HG03571 (cell line): ENCODE measurements around the gene DOCK10.

Experiments used
- ATAC-seq: cut with Tn5 transposase; IDR thresholded peaks from one replicate; pipeline ENCODE4 v1.9.1; 2021; ENCODE audit not compliant: unreplicated experiment

The DOCK10 gene

DNA sequence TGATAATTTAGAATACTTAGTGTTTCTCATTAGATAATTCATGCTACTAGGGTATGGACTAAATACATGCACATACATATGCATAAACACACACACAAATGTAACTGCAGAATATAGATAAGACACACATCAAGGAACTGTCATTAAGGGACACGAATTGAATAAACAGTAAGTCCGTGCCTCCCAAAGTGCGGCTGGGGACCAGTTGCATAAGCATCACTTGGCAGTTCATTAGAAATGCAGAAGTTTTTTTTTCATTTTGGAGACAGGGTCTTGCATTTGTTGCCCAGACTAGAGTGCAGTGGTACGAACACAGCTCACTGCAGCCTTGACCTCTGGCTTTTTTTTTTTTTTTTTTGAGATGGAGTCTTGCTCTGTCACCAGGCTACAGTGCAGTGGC, 196.1 kb downstream of the DOCK10 start:
- no peak for ATAC-seq

DNA sequence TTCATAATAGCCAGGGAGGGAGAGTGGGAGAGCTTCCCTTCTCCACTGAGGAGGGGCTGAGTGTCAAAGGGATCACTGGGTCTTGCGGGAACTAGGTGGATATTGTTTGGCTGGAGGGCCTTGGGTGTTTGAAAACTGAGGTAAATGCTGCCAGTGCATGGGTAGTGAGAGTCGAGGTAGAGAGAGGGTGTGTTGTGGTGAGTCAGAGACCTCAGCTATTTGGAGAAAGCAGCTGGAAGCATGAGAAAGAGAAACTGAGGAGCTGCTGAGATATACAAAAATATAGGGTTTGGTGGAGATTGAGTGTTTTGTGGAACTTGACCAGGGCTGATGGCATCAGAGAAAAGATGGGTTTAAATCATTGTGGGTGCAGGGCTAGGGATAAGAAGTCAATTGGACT, 199.1 kb downstream of the DOCK10 start:
- ATAC-seq: no peak

DNA sequence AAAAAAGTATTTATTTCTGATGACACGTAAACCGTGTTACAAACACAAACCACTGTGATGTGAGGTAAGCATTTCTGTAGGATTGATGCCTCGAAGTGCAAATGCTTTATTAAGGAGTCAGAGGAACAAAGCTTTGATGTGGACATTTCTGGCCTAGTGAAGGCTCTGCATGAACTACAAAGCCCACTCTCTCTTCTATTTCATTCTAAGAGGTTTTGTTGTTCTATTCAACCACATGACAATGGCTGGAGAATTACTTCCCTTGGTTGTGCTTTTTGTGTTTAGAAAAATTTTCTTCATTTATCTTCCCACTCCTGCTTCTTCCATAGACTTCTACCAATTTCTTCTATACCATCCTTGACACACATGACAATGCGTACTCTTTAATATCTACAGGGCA, 200.4 kb downstream of the DOCK10 start:
- ATAC-seq: no peak

DNA sequence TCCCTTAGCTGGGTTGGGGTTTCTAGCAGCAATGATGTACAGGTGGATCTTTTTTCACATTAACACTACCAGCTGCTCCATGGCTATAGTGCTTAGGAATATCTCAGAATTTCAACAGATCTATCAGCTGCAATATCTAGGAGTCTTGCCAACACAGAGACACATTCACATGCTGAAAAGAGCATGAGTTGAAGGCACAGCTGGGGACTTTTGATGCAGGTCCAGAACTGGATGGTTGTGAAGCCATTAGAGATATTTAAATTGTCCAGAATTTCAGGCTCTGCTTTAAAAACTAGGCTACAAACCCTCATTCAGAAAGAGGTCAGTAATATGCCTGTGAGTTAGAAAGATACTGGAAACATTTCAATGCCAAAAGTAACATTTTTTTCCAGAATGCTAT, 203.9 kb downstream of the DOCK10 start:
- no peak for ATAC-seq

DNA sequence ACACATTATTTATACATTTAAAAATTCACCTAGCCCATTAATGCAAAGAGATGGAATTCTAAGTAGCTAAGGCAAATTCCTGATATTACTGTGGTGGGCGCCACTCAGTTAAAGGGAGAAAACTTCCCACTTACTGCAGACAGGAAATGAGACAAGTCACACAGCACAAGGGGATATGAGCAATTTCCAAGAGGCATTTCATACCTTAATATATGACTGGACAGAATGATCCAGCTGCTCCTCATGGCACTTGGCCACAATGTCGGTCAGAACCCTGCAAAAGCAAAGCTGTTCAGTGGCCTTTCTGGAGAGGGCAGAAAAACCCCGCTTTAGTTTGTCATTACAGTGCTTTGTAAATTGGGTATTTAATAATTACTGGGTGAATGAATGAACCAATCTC, 204.7 kb downstream of the DOCK10 start:
- ATAC-seq: no peak

DNA sequence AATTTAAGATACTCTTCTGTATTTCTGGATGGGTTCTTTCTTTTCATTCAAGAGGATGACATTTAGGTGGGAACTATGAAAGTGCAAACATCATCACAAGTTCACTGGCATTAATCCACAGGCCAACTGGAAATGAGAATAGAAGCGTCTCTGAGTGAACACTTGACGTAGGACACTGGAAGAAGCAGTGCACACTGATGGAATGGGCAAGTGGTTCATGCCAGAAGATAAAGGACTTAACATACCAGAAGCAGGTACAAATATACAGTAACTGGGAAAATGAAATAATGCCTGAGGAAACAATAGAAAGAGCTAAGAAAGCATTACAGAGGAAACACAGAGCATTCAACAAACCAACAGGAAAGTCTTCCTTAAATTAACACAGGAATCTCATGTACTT, 205.2 kb downstream of the DOCK10 start:
- no peak for ATAC-seq

- no peak for ATAC-seq
Measured at GRCh38 chr2:224836263-224836662, 206.0 kb downstream of the DOCK10 start.

DNA sequence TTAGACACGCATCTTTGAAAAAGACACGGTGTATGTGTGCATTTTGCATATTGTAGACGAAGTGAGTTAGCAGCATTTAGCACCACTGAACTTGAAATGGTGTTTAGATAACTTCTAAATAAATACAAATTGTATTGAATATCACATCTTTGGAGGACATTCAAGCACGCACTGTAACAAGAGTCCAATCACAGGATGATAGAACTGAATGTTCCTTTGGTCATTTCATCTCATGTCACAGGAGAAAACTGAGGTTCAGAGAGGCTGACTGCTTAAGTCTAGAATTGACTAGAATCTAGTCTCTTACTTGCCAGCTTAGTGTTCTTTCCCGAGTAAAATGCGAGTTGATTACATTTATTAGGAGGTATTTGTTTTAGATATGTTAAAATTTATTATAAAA, 206.9 kb downstream of the DOCK10 start:
- no peak for ATAC-seq

DNA sequence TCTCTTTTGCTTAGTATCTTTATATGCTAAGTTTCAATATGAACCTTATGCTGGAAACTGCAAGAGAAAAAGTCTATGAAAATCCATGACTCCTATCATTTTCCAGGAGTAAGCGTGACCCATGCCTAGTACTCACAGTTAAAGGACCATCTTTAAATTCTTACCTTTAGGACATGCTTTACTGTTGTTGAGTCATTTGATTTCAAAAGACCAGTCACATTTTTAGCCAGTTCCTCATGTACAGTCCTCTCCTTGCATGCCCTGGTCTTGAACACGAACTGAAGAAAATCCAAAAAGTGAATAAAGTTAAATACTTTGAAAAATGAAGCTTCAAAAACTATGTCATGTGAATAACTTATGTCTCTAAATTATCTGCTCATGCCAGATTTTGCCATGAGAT, 208.3 kb downstream of the DOCK10 start:
- no peak for ATAC-seq

DNA sequence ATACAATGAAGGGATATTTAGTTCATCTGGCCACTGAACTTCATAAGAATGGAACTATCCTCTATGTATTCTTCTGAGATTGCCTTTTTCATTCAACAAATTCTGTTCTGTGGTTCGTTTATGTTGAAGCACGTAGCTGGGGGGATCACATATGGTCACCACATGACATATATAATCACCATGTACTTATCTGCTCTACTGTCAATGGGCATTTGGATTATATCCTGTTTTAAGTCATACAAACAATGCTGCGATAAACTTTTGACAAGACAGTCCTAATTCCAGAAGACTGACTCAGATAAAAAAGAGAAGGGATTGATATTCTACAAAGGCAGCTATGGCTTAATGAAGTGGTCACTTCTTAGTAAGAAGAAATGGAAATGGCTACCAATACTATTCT, 210.1 kb downstream of the DOCK10 start:
- no peak for ATAC-seq

DNA sequence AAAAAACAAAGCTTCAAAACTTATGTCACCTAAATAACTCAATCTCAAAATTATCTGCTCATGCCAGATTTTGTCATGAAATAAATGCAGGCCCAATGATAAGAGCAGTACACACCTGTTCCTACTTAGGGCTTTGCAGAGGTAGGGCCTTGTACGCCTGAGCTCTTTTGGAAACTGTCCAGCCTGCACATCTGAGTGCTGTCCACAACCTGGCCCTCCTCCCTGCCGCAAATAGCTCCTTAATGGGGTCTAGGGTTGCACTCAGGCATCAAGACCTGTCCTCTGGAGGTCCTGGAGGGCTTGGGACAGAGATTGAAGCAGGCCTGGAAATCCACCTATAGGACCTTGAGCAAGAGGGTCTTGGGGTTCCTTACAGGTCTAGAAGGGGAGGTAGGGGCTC, 210.7 kb downstream of the DOCK10 start:
- no peak for ATAC-seq

DNA sequence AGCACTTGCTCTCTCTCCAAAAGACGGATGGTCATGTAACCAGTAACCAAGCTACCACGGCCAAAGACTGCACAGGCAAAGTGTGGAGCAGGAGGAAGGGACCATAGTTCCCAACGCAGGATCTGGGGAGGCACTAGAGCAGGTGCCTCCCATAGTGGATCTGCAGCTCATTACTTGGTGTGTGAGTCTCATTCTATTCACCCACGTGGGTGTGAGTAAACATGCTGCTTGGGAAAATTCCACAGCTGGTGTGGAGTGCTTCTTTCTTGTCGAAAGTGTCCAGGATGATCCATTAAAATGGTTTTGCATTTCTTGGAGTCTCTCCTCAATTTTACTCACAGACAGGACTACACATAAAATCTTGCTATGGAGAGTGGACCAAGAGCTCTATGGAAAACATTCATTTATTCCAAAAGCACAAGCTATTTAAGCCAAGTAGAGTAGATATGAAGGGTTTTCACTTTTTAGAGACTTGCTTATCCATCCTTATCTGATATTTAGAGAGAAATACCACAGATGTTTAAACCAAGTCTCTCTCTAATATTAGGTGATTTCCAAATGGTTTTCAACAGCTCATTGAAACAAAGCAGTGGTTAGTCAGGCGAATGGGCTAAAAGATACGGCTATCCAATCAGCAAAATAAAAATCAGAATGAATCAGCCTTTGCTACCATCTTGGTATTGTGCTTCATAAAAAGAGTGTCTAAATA, 221.8 kb downstream of the DOCK10 start:
- ATAC-seq: no peak

DNA sequence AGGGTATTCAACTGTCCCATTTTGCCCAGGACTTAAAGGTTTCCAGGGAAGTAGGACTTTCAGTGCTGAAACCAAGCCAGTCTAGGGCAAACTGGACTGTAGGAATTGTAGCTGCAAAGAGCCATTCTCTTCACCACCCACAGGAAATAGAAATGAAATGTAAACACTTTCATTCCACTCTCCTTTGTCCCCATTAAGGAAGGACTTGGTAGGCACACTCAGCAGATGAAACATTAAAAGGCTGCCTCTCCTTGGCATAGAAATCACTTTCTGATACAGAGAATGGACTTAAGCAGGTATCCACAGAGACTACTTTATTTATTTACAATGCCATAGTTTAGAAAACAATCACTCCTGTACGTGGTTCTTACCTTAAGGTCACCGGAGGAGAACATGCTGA, 223.2 kb downstream of the DOCK10 start:
- ATAC-seq: no peak

DNA sequence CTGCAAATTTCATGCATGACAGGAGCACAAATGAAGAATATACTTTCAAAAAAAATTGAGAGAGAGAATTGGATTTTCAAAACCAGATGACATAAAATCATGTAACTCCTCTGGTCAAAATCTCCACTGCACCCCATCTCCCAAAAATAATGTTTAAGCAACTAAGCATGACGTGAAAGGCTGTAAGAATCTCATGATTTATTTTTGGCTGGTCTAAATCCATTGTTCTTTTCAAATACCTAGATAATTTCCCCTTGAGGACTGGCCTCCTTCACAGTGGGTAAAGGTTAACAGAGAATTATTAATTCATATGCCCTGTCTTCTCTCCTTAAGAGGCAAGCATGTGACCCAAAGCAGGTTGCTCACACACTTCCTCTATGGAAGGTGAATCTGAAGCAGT, 224.6 kb downstream of the DOCK10 start:
- ATAC-seq: no peak

GRCh38 chr2:224816816-224817215, 225.5 kb downstream of the DOCK10 start:
- no peak for ATAC-seq

DNA sequence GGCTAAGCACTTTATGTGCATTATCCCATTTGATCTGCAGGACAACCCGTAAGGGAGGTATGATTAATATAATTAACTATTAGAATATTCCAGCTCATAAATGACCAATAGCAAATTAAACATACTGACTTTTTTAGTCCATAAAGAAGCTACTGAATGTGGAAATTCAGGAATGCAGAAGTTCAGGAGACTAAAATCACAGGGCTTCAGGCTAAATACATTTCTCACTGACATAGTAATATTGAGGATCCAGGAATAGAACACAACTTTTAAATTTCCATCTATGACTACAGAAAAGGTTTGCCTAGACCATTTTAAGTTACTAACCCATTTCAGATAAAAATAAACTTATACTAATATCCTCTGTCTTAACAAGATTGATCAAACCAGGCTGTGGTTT, 228.7 kb downstream of the DOCK10 start:
- no peak for ATAC-seq

- no peak for ATAC-seq
Measured at GRCh38 chr2:224807153-224807964, 234.9 kb downstream of the DOCK10 start.

DNA sequence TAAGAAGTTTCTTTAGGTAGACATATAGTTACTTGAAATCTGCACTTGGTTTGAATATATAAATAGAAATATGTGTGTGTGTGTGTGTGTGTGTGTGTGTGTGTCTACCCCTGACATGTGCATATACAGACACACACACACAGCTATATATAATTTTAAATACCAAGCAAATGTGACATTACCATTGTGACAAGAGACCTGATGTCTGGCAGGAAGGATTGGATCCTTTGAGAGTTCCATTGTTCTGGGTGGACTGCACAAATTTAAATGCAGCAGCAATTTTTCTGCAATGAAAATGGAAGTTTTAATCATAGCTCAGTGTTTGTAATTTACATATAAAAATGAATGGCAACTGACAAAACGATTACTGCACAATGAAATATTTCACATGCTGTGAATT, 238.3 kb downstream of the DOCK10 start:
- ATAC-seq: no peak

- no peak for ATAC-seq
Measured at GRCh38 chr2:224802407-224802806, 239.9 kb downstream of the DOCK10 start.

DNA sequence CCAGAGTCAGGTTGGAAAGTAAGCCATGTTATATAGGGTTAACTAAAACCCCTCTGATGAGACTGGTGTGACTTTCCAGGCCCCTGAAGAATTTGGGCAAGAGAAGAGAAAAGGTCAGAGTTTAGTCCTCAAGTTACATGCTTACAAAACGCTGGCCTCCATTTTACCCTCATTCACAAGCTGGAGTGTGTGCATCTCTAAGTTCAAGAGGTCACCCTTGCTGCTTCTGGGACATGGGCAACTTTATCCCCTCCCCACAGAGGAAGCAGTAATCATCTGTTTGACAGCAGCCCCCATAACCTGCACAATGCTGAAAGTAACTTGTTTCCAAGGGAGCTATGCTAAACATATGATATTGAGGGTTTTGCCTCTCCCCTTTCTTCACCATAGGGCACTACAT, 240.9 kb downstream of the DOCK10 start:
- no peak for ATAC-seq

DNA sequence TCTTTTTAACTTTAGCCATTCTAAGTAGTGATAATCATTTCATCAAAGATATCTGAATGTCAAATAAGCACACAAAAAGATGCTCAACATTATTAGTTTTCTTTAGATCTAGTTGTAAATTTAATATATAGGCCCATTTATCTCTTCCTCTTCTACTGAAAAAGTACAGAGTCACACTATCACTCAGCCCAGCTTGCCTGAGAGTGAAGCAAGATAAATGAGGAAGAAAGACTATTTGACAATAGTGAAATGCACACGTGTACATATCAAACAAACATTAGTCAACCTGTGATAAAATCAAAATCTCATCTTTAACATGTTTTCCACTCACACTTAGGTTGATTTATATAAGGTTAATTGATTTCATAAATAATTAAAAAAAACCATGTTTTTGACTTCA, 242.6 kb downstream of the DOCK10 start:
- ATAC-seq: no peak

DNA sequence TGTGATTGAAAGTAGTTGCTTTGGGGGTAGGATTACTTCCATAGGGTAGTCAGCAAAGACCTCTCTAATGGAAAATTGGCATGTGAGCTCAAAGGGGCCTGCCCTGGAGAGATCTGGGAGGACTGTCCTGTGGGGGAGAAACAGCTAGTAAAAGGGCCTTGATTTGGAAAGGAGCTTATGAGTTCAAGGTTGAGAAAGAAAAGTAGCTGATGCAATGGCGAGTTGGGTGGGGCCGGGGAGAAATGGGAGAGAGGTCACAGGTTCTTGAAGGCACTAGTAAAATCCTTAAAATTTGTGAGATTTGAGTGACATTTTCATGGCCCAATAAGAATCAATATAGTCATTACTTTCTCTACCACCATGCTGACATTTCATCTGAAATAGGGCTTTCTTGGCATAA, 244.1 kb downstream of the DOCK10 start:
- no peak for ATAC-seq
